Right lobe of liver (tissue), 6 donors: ENCODE data around the gene PKDREJ. TPM values are rescaled to one million over a fixed set of nuclear protein-coding genes. Genes with fewer than 3 reads are reported as not detected.
"Not testable (repeated sequence)": the region's sequence is repeated elsewhere in the genome, so short reads cannot be mapped to it uniquely, and the experiment has no call there.

ENCODE experiments used
- ATAC-seq, 4 donors: fragments of 200-7000 bp; cut with Tn5 transposase; one replicate each; pipeline ENCODE4 v1.9.1; 2020; ENCODE audit warnings: mild to moderate bottlenecking in 4 of 4, moderate library complexity in 4 of 4
- DNase-seq, 3 donors: peaks; one replicate each; pipeline ENCODE4 v3.0.0-alpha.2; 2020
- H3K27ac ChIP-seq, 3 donors: fragments of 200-600 bp; one replicate each; pipeline ENCODE4 v1.8.0; 2022
- H3K27me3 ChIP-seq, 2 donors: fragments of 200-600 bp; one replicate each; pipeline ENCODE4 v1.8.0; 2022
- H3K36me3 ChIP-seq, 4 donors: fragments of 200-600 bp; sonication (generic) in 1 of 4; one replicate each; pipeline versions ENCODE4 v1.5.1 to v1.8.0; 2017 to 2022; ENCODE audit warnings: control low read depth in 1 of 4
- H3K4me1 ChIP-seq, 4 donors: fragments of 200-600 bp; sonication (generic) in 1 of 4; one replicate each; pipeline versions ENCODE4 v1.5.1 to v1.8.0; 2017 to 2022; ENCODE audit warnings: control low read depth in 1 of 4
- H3K4me3 ChIP-seq, 3 donors: fragments of 200-600 bp; one replicate each; pipeline ENCODE4 v1.8.0; 2022
- H3K9me3 ChIP-seq, 4 donors: fragments of 200-600 bp; sonication (generic) in 1 of 4; one replicate each; pipeline versions ENCODE4 v1.5.1 to v1.8.0; 2017 to 2022; ENCODE audit warnings: control low read depth in 1 of 4
- CTCF ChIP-seq, 4 donors: fragments of 200-600 bp in 3 of 4; fragments of 450-650 bp in 1 of 4; IDR thresholded peaks; one replicate each; pipeline versions ENCODE4 v1.5.1 to v1.8.0; 2016 to 2022; ENCODE audit warnings: antibody characterized with exemption in 4 of 4, mild to moderate bottlenecking in 2 of 4
- POLR2A ChIP-seq: fragments of 450-650 bp; IDR thresholded peaks from one replicate; pipeline ENCODE4 v1.6.1; 2017; ENCODE audit warnings: antibody characterized with exemption, mild to moderate bottlenecking
- WGBS: methylation state at CpG from one replicate; pipeline ENCODE4 v1.1.6; 2018; ENCODE audit warnings: low coverage, low lambda C conversion rate; ENCODE audit not compliant: insufficient coverage; ENCODE audit errors: missing lambda C conversion rate; 5-methylcytosine and 5-hydroxymethylcytosine counted together
- intact Hi-C, 2 donors: fragments of 100-400 bp; cut with DNase I; formaldehyde crosslinking; loops; one replicate each; pipeline versions ENCODE4 v1.11.2 to v1.14.1; 2022
- total RNA-seq, 6 experiments: library from RNA; depleted of rRNA in 2 of 6; stranded (reverse); fragments of >200 nt in 2 of 6; fragmentation: NEBNext Ultra II Directional in 3 of 6; extraction: Animal tissue kit (Norgen Biotek cat#: 25700) in 3 of 6; gene quantifications; one replicate each; pipeline versions ENCODE4 v1.1.0 to v1.2.4, GENCODE V29; 2016 to 2023
- donor health status: DM: no; HTN: yes; CAD: no.
- donor health status: DM: no; HTN: no; CAD: no.
- donor health status: DM: no; HTN: no; CAD: no.
- donor health status: DM: no; HTN: yes; CAD: no.
- donor health status: DM: no; HTN: yes; CAD: no.

The PKDREJ gene
- total RNA-seq, 6 experiments from 2014 or later, result 0.05 to 0.07 TPM; not detected in 4

- Histone ChIP-seq H3K9me3 (no peaks in the 10 kb centered on the region), H3K4me1 (peaks cover 0 to 42% (median 10%) of the 10 kb centered on the region in 4 donors), H3K36me3 (peaks cover 0 to 44% (median 21%) of the 10 kb centered on the region in 4 donors), H3K27ac (peak overlapping the region in 2 of 3 donors; percentile 92), H3K27me3 (no peaks in the 10 kb centered on the region), H3K4me3 (peak overlapping the region; percentile 84 to 100 (median 87))
- peak; percentile 65 to 74 (median 68) for ATAC-seq
- DNase-seq, result peak in 2 of 3 donors; percentile 62 to 80
- WGBS, result 67% methylated on average over 1 of the region's 11 CpGs
- intact Hi-C loops, result no loop called here
- no peak for TF ChIP-seq CTCF (IDR thresholded peaks at IDR 0.05)
- TF ChIP-seq POLR2A, result no peak
Observed at GRCh38 chr22:46269564-46269963, 6.4 kb upstream of the PKDREJ start.

GRCh38 chr22:46267431-46268279, 4.5 kb upstream of the PKDREJ start, which contains the start of gene TTC38:
TSS of gene TTC38 (plus strand) at chr22:46268008. CDS start at chr22:46268040, 32 bp downstream.
- peak within 1 kb of the TSS; percentile 73 to 92 (median 92) for H3K27ac ChIP-seq
- intact Hi-C loops, result no loop called here
- peaks cover 0 to 24% (median 8%) of the 10 kb centered on the region in 4 donors for H3K36me3 ChIP-seq
- TF ChIP-seq CTCF (IDR thresholded peaks at IDR 0.05), result no peak
- TF ChIP-seq POLR2A, result peak; percentile 81
- no peaks in the 10 kb centered on the region for H3K9me3 ChIP-seq
- ATAC-seq (peak; percentile 86 to 92 (median 86)), DNase-seq (peak; percentile 96 to 98 (median 97))
- peaks cover 0 to 42% (median 12%) of the 10 kb centered on the region in 4 donors for H3K4me1 ChIP-seq
- under 1% methylated on average over 22 of the region's 74 CpGs for WGBS
- H3K27me3 ChIP-seq, result no peaks in the 10 kb centered on the region
- H3K4me3 ChIP-seq, result peak within 1 kb of the TSS; percentile 84 to 100 (median 87)

GRCh38 chr22:46265627-46266026, 2.5 kb upstream of the PKDREJ start:
- intact Hi-C loops, H3K9me3 ChIP-seq, H3K27ac ChIP-seq, DNase-seq, H3K27me3 ChIP-seq, H3K4me3 ChIP-seq, ATAC-seq, H3K36me3 ChIP-seq: not testable (repeated sequence)
- WGBS, result 93% methylated on average over 2 of the region's 4 CpGs
- H3K4me1 ChIP-seq, result peaks cover 0 to 29% (median 11%) of the 10 kb centered on the region in 4 donors

GRCh38 chr22:46264520-46264919, 1.4 kb upstream of the PKDREJ start:
- H3K27me3 ChIP-seq, H3K9me3 ChIP-seq, H3K27ac ChIP-seq, H3K4me3 ChIP-seq, ATAC-seq, DNase-seq, intact Hi-C loops, H3K36me3 ChIP-seq: not testable (repeated sequence)
- H3K4me1 ChIP-seq, result peaks cover 0 to 20% (median 7%) of the 10 kb centered on the region in 4 donors
- 55% methylated on average over 4 of the region's 6 CpGs for WGBS

- DNase-seq (peak in 2 of 3 donors; percentile 74 to 85), ATAC-seq (peak; percentile 37 to 58 (median 48))
- 60% methylated on average over 1 of the region's 109 CpGs for WGBS
- H3K36me3 ChIP-seq, result no peaks in the 10 kb centered on the region
- peak overlapping the region in 1 of 3 donors; percentile 28 for H3K4me3 ChIP-seq
- H3K4me1 ChIP-seq, result peaks cover 0 to 20% (median 7%) of the 10 kb centered on the region in 4 donors
- no peak overlapping the region for H3K27ac ChIP-seq
- intact Hi-C loops, result no loop called here
- H3K27me3 ChIP-seq, result no peaks in the 10 kb centered on the region
- TF ChIP-seq POLR2A (no peak), CTCF (IDR thresholded peaks at IDR 0.05) (peak in 2 of 4 donors; percentile 9 to 10)
- H3K9me3 ChIP-seq, result no peaks in the 10 kb centered on the region
Observed at GRCh38 chr22:46262449-46263215, 511 bp downstream of the PKDREJ start.
